ENCODE data around the gene ALS2CL.

Gene ALS2CL

DNA sequence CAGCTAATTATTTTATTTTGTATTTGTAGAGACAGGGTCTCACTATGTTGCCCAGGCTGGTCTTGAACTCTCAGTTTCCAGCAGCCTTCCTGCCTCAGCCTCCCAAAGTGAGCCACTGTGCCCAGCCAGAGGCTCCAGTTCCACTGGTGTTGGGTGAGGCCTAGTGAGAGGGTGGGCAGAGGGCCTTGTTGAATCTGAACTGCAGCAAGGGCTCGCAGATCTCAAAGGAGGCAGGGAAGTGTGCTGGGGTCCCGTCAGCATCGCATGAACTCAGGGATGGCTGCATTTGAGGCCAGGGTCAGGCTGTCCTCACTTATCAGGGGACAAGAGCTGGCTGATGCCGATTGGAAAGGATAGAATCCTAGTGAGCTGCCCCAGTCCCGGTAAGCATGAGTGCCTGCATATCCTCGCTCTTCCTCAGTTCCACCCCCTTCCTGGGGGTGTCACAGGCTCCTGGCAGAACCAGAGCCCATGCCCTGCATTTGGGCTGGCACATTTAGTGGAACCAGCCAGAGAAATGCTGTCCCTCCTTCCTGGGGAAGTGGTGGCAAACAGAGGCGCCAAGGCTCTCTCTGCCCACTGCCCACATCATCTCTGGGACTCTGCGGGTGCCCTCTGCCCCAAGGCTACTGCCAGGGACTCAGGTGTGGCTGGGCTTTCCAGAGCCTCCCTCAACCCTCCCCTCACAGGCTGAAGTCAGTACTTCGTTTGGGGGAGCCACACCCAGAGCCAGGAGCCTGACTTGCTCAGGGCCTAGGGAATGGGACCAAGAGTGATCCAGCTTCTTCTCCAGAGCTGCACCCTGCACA lies 24.1 kb downstream of the ALS2CL start:
- H3K4me2 ChIP-seq (ENCODE audit: insufficient read depth, low read length), result no peak overlapping the region
- no peak for DNase-seq
- H3K36me3 ChIP-seq (ENCODE audit: insufficient read depth, low read length), result no peaks in the 10 kb centered on the region
- no peak for ATAC-seq (ENCODE audit: insufficient read depth, low read depth)
- no peak overlapping the region for H3K4me3 ChIP-seq (ENCODE audit: low read depth in 1 of 2, low read length in 2 of 2)
- no peak overlapping the region for H3K9ac ChIP-seq (ENCODE audit: low read depth, low read length)
- no peak overlapping the region for H3K27ac ChIP-seq (ENCODE audit: low read length)
- no peaks in the 10 kb centered on the region for H4K20me1 ChIP-seq (ENCODE audit: insufficient read depth, low read length)
- H3K79me2 ChIP-seq (ENCODE audit: insufficient read depth, low read length), result no peaks in the 10 kb centered on the region
- no peaks in the 10 kb centered on the region for H3K4me1 ChIP-seq (ENCODE audit: insufficient read depth, low read length)
- no peaks in the 10 kb centered on the region for H3K27me3 ChIP-seq (ENCODE audit: insufficient read depth, low read length, poor library complexity)
- no peaks in the 10 kb centered on the region for H3K9me3 ChIP-seq (ENCODE audit: insufficient read depth, low read length, severe bottlenecking)
- no peak for TF ChIP-seq CTCF (IDR thresholded peaks at IDR 0.05; ENCODE audit: borderline replicate concordance, extremely low read depth, low read length, poor library complexity, severe bottlenecking)
- no peak for TF ChIP-seq EZH2 (IDR thresholded peaks at IDR 0.05; ENCODE audit: borderline replicate concordance, low read depth, low read length, severe bottlenecking)
- no peak overlapping the region for H2AFZ ChIP-seq (ENCODE audit: low read depth, low read length)

DNA sequence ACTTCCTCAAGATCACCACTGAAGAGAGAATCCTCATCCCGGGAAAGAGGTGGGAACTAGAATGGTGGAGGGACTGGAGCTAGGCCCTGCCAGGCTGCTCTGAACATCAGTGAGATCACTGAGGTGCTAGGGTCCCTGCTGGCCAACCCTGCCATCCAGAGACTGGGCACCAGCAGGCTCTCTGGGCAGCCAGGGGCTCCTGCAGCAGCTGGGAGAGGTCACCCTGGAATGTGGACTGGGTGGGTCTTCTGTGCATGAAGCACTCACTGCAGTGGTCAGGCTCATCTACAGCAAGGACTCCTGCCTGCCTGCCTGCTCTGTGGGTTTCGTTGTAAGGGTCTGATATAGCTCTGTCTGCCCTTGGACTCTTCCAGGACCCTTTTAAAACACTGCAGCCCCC lies 24.9 kb downstream of the ALS2CL start:
- H3K79me2 ChIP-seq (ENCODE audit: insufficient read depth, low read length), result no peaks in the 10 kb centered on the region
- no peak for TF ChIP-seq EZH2 (IDR thresholded peaks at IDR 0.05; ENCODE audit: borderline replicate concordance, low read depth, low read length, severe bottlenecking)
- H3K9ac ChIP-seq (ENCODE audit: low read depth, low read length), result no peak overlapping the region
- ATAC-seq (ENCODE audit: insufficient read depth, low read depth), result no peak
- H3K27ac ChIP-seq (ENCODE audit: low read length), result no peak overlapping the region
- H3K4me1 ChIP-seq (ENCODE audit: insufficient read depth, low read length), result no peaks in the 10 kb centered on the region
- no peak for DNase-seq
- no peaks in the 10 kb centered on the region for H3K36me3 ChIP-seq (ENCODE audit: insufficient read depth, low read length)
- no peak overlapping the region for H3K4me2 ChIP-seq (ENCODE audit: insufficient read depth, low read length)
- H3K4me3 ChIP-seq (ENCODE audit: low read depth in 1 of 2, low read length in 2 of 2), result no peak overlapping the region
- no peaks in the 10 kb centered on the region for H3K27me3 ChIP-seq (ENCODE audit: insufficient read depth, low read length, poor library complexity)
- H2AFZ ChIP-seq (ENCODE audit: low read depth, low read length), result no peak overlapping the region
- no peaks in the 10 kb centered on the region for H3K9me3 ChIP-seq (ENCODE audit: insufficient read depth, low read length, severe bottlenecking)
- H4K20me1 ChIP-seq (ENCODE audit: insufficient read depth, low read length), result no peaks in the 10 kb centered on the region

- Histone ChIP-seq H3K79me2 (ENCODE audit: insufficient read depth, low read length) (no peaks in the 10 kb centered on the region), H3K9me3 (ENCODE audit: insufficient read depth, low read length, severe bottlenecking) (no peaks in the 10 kb centered on the region), H3K4me1 (ENCODE audit: insufficient read depth, low read length) (no peaks in the 10 kb centered on the region), H3K4me3 (ENCODE audit: low read depth in 1 of 2, low read length in 2 of 2) (no peak overlapping the region), H3K27ac (ENCODE audit: low read length) (no peak overlapping the region), H3K9ac (ENCODE audit: low read depth, low read length) (no peak overlapping the region), H3K36me3 (ENCODE audit: insufficient read depth, low read length) (no peaks in the 10 kb centered on the region), H3K27me3 (ENCODE audit: insufficient read depth, low read length, poor library complexity) (no peaks in the 10 kb centered on the region), H2AFZ (ENCODE audit: low read depth, low read length) (no peak overlapping the region), H3K4me2 (ENCODE audit: insufficient read depth, low read length) (no peak overlapping the region), H4K20me1 (ENCODE audit: insufficient read depth, low read length) (no peaks in the 10 kb centered on the region)
- no peak for TF ChIP-seq EZH2 (IDR thresholded peaks at IDR 0.05; ENCODE audit: borderline replicate concordance, low read depth, low read length, severe bottlenecking)
- TF ChIP-seq CTCF (IDR thresholded peaks at IDR 0.05; ENCODE audit: borderline replicate concordance, extremely low read depth, low read length, poor library complexity, severe bottlenecking), result no peak
- ATAC-seq (ENCODE audit: insufficient read depth, low read depth) (no peak), DNase-seq (no peak)
Measured at GRCh38 chr3:46668116-46668515, 25.4 kb downstream of the ALS2CL start.

GRCh38 chr3:46667657-46668056 lies 25.8 kb downstream of the ALS2CL start:
- Histone ChIP-seq H3K4me2 (ENCODE audit: insufficient read depth, low read length) (no peak overlapping the region), H3K9me3 (ENCODE audit: insufficient read depth, low read length, severe bottlenecking) (no peaks in the 10 kb centered on the region), H3K27ac (ENCODE audit: low read length) (no peak overlapping the region), H3K4me3 (ENCODE audit: low read depth in 1 of 2, low read length in 2 of 2) (no peak overlapping the region), H2AFZ (ENCODE audit: low read depth, low read length) (no peak overlapping the region), H3K4me1 (ENCODE audit: insufficient read depth, low read length) (no peaks in the 10 kb centered on the region), H3K36me3 (ENCODE audit: insufficient read depth, low read length) (no peaks in the 10 kb centered on the region), H3K79me2 (ENCODE audit: insufficient read depth, low read length) (no peaks in the 10 kb centered on the region), H3K9ac (ENCODE audit: low read depth, low read length) (no peak overlapping the region), H3K27me3 (ENCODE audit: insufficient read depth, low read length, poor library complexity) (no peaks in the 10 kb centered on the region), H4K20me1 (ENCODE audit: insufficient read depth, low read length) (no peaks in the 10 kb centered on the region)
- TF ChIP-seq CTCF (IDR thresholded peaks at IDR 0.05; ENCODE audit: borderline replicate concordance, extremely low read depth, low read length, poor library complexity, severe bottlenecking) (no peak), EZH2 (IDR thresholded peaks at IDR 0.05; ENCODE audit: borderline replicate concordance, low read depth, low read length, severe bottlenecking) (no peak)
- DNase-seq, result no peak
- ATAC-seq (ENCODE audit: insufficient read depth, low read depth), result no peak
